ENCODE data around the gene SLC1A7.

SLC1A7 gene

GRCh38 chr1:53133261-53134041 is 9.0 kb downstream of the SLC1A7 start:
- DNase-seq (ENCODE audit: low spot score) = no peak

GRCh38 chr1:53132176-53132575 is 10.3 kb downstream of the SLC1A7 start:
- no peak for DNase-seq (ENCODE audit: low spot score)

- no peak for DNase-seq (ENCODE audit: low spot score)
These were observed 10.9 kb downstream of the SLC1A7 start for GRCh38 chr1:53131590-53131938.

GRCh38 chr1:53130878-53131589 is 11.4 kb downstream of the SLC1A7 start:
- no peak for DNase-seq (ENCODE audit: low spot score)

- no peak for DNase-seq (ENCODE audit: low spot score)
These were observed 11.9 kb downstream of the SLC1A7 start for GRCh38 chr1:53130598-53130877.

- DNase-seq (ENCODE audit: low spot score) = no peak
These were observed 12.4 kb downstream of the SLC1A7 start for GRCh38 chr1:53129891-53130597.

- DNase-seq (ENCODE audit: low spot score) = no peak
These were observed 14.0 kb downstream of the SLC1A7 start for GRCh38 chr1:53128401-53128800.

- DNase-seq (ENCODE audit: low spot score) = no peak
These were observed 14.9 kb downstream of the SLC1A7 start for GRCh38 chr1:53127546-53127945.

GRCh38 chr1:53126495-53126894 is 15.9 kb downstream of the SLC1A7 start:
- DNase-seq (ENCODE audit: low spot score) = no peak

GRCh38 chr1:53125623-53126360 is 16.6 kb downstream of the SLC1A7 start:
- DNase-seq (ENCODE audit: low spot score) = no peak

- DNase-seq (ENCODE audit: low spot score) = no peak
These were observed 17.3 kb downstream of the SLC1A7 start for GRCh38 chr1:53125122-53125521.

- no peak for DNase-seq (ENCODE audit: low spot score)
These were observed 18.8 kb downstream of the SLC1A7 start for GRCh38 chr1:53123453-53124140.

GRCh38 chr1:53122961-53123413 is 19.5 kb downstream of the SLC1A7 start:
- no peak for DNase-seq (ENCODE audit: low spot score)

GRCh38 chr1:53122201-53122885 is 20.1 kb downstream of the SLC1A7 start:
- DNase-seq (ENCODE audit: low spot score) = no peak

GRCh38 chr1:53121319-53122172 is 20.9 kb downstream of the SLC1A7 start:
- no peak for DNase-seq (ENCODE audit: low spot score)

GRCh38 chr1:53120659-53121058 is 21.8 kb downstream of the SLC1A7 start:
- DNase-seq (ENCODE audit: low spot score) = no peak

- DNase-seq (ENCODE audit: low spot score) = no peak
These were observed 24.6 kb downstream of the SLC1A7 start for GRCh38 chr1:53117836-53118235.

- no peak for DNase-seq (ENCODE audit: low spot score)
These were observed 25.4 kb downstream of the SLC1A7 start for GRCh38 chr1:53116933-53117600.

GRCh38 chr1:53116307-53116810 is 26.1 kb downstream of the SLC1A7 start:
- no peak for DNase-seq (ENCODE audit: low spot score)
